ENCODE data around the gene FTO.
"Not testable (repeated sequence)": the region's sequence is repeated elsewhere in the genome, so short reads cannot be mapped to it uniquely, and the experiment has no call there.

FTO gene

GRCh38 chr16:53855511-53855910 is 151.6 kb downstream of the FTO start:
- no peak for DNase-seq (ENCODE audit: low read depth, low spot score)

- no peak for DNase-seq (ENCODE audit: low read depth, low spot score)
Observed at GRCh38 chr16:53859995-53860540, 156.1 kb downstream of the FTO start.

GRCh38 chr16:53863861-53864260 is 159.9 kb downstream of the FTO start:
- DNase-seq (ENCODE audit: low read depth, low spot score): no peak

- DNase-seq (ENCODE audit: low read depth, low spot score): peak; percentile 12
Observed at GRCh38 chr16:53864819-53865493, 161.0 kb downstream of the FTO start.

- DNase-seq (ENCODE audit: low read depth, low spot score): peak; percentile 8
Observed at GRCh38 chr16:53865494-53865863, 161.5 kb downstream of the FTO start.

GRCh38 chr16:53866520-53866919 is 162.6 kb downstream of the FTO start:
- DNase-seq (ENCODE audit: low read depth, low spot score): no peak

- DNase-seq (ENCODE audit: low read depth, low spot score): no peak
Observed at GRCh38 chr16:53870831-53871230, 166.9 kb downstream of the FTO start.

GRCh38 chr16:53872248-53873221 is 168.6 kb downstream of the FTO start:
- DNase-seq (ENCODE audit: low read depth, low spot score): no peak

- no peak for DNase-seq (ENCODE audit: low read depth, low spot score)
Observed at GRCh38 chr16:53876811-53877210, 172.9 kb downstream of the FTO start.

- DNase-seq (ENCODE audit: low read depth, low spot score): no peak
Observed at GRCh38 chr16:53878216-53878615, 174.3 kb downstream of the FTO start.

- no peak for DNase-seq (ENCODE audit: low read depth, low spot score)
Observed at GRCh38 chr16:53881371-53881770, 177.4 kb downstream of the FTO start.

- no peak for DNase-seq (ENCODE audit: low read depth, low spot score)
Observed at GRCh38 chr16:53882310-53882709, 178.4 kb downstream of the FTO start.

GRCh38 chr16:53884748-53885147 is 180.8 kb downstream of the FTO start:
- DNase-seq (ENCODE audit: low read depth, low spot score): no peak

GRCh38 chr16:53886482-53887378 is 182.8 kb downstream of the FTO start:
- no peak for DNase-seq (ENCODE audit: low read depth, low spot score)

- DNase-seq (ENCODE audit: low read depth, low spot score): no peak
Observed at GRCh38 chr16:53888222-53888621, 184.3 kb downstream of the FTO start.

- DNase-seq (ENCODE audit: low read depth, low spot score): not testable (repeated sequence)
Observed at GRCh38 chr16:53890877-53891276, 186.9 kb downstream of the FTO start.

GRCh38 chr16:53891409-53892139 is 187.6 kb downstream of the FTO start:
- no peak for DNase-seq (ENCODE audit: low read depth, low spot score)

GRCh38 chr16:53892155-53892554 is 188.2 kb downstream of the FTO start:
- peak; percentile 46 for DNase-seq (ENCODE audit: low read depth, low spot score)

GRCh38 chr16:53893731-53894435 is 189.9 kb downstream of the FTO start:
- DNase-seq (ENCODE audit: low read depth, low spot score): no peak

- DNase-seq (ENCODE audit: low read depth, low spot score): no peak
Observed at GRCh38 chr16:53894686-53895085, 190.7 kb downstream of the FTO start.

Data from ELF-1 (cell line).